Ovary (tissue), 9 donors: ENCODE results near the gene NELL1. TPM values are rescaled to one million over a fixed set of nuclear protein-coding genes. Genes with fewer than 3 reads are reported as not detected.

Experiments used
- DNase-seq, 5 donors: peaks; one replicate each; pipeline ENCODE4 v3.0.0-alpha.2; 2019 to 2020
- H3K27ac ChIP-seq, 2 donors: fragments of 200-600 bp; one replicate each; pipeline versions ENCODE4 v1.5.1 to v1.8.0; 2019 to 2022
- H3K27me3 ChIP-seq: fragments of 200-600 bp; one replicate; pipeline ENCODE4 v1.8.0; 2022
- H3K36me3 ChIP-seq: fragments of 200-600 bp; sonication (generic); one replicate; pipeline ENCODE4 v1.5.1; 2019
- H3K4me1 ChIP-seq: one replicate; pipeline ENCODE4 v1.8.1; 2013; ENCODE audit warnings: mild to moderate bottlenecking, moderate library complexity; ENCODE audit not compliant: insufficient read depth
- H3K4me3 ChIP-seq: fragments of 200-600 bp; sonication (generic); one replicate; pipeline ENCODE4 v1.5.1; 2017
- H3K9me3 ChIP-seq, 2 donors: fragments of 200-600 bp in 1 of 2; sonication (generic) in 1 of 2; one replicate each; pipeline versions ENCODE4 v1.5.1 to v1.8.1; 2013 to 2019; ENCODE audit warnings: mild to moderate bottlenecking in 1 of 2, moderate library complexity in 1 of 2
- EP300 ChIP-seq: sonication (generic); formaldehyde crosslinking; IDR thresholded peaks from one replicate; pipeline ENCODE4 v1.6.1; 2017; ENCODE audit warnings: antibody characterized with exemption
- POLR2A ChIP-seq: fragments of 450-650 bp; IDR thresholded peaks from one replicate; pipeline ENCODE4 v1.6.1; 2017; ENCODE audit warnings: antibody characterized with exemption, mild to moderate bottlenecking, moderate library complexity
- WGBS, 3 donors: extraction: QIAGEN DNeasy Blood & Tissue Kit in 1 of 3; methylation state at CpG; one replicate each; pipeline versions ENCODE4 v1.1.5 to v1.1.7; 2013 to 2017; 5-methylcytosine and 5-hydroxymethylcytosine counted together
- intact Hi-C, 4 donors: fragments of 100-400 bp; cut with DNase I; formaldehyde crosslinking; loops; one replicate each; pipeline versions ENCODE4 v1.11.0 to v1.15.1; 2022 to 2023
- polyA plus RNA-seq, 2 donors: library from polyadenylated mRNA; stranded (reverse); fragments of 200-250 nt in 1 of 2; fragments of 350-450 nt in 1 of 2; fragmentation: Illumina TruSeq in 1 of 2; extraction: RNeasy Lipid Tissue Mini Kit (QIAGEN cat#74804) in 1 of 2; gene quantifications; one replicate each; pipeline ENCODE4 v1.2.3, GENCODE V29; 2013 to 2014
- total RNA-seq, 7 donors: library from RNA; depleted of rRNA in 2 of 7; stranded (reverse); fragments of >200 nt in 2 of 7; fragmentation: NEBNext Ultra II Directional in 3 of 7; extraction: Animal tissue kit (Norgen Biotek cat#: 25700) in 3 of 7; gene quantifications; one replicate each; pipeline versions ENCODE4 v1.1.0 to v1.2.4, GENCODE V29; 2016 to 2023
- TF ChIP-seq, protein P1 (sequence below), 3 donors: fragments of 450-650 bp in 2 of 3; fragments of 200-600 bp in 1 of 3; IDR thresholded peaks; one replicate each; pipeline versions ENCODE4 v1.5.1 to v1.8.0; 2016 to 2022; ENCODE audit warnings: antibody characterized with exemption in 3 of 3, mild to moderate bottlenecking in 1 of 3
- donor health status: DM: no; HTN: no; CAD: no; lungs with moderate emphysema.
- donor health status: DM: no; HTN: no; CAD: no.
- donor health status: Bipolar disorder and iron deficiency.
- donor health status: DM: yes; HTN: yes; CAD: no.
- donor health status: DM: no; HTN: no; CAD: no.
- donor health status: DM: yes; HTN: yes; CAD: no.

Gene NELL1
- total and polyA plus RNA-seq, 9 donors = 0.21 to 0.43 (median 0.36) TPM; not detected in 5

DNA sequence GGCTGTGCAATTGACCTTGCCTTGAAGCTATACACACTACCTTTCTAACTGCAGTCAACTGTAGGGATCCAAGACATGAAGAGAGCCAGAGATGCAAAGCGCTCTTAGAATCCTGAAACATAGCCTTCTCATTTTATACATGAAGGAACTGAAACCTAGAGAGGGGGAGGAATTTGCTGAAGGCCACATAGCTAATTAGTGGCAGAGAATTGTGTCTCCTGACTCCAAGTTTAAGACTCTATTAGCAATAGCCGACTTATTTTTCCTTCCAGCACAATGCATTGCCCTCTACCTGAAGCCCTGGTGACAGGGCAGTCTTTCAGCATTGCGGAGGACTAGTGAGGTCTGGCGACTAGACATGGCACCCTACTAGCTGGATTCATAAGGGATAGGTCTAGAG lies 796.5 kb downstream of the NELL1 start:
- H3K4me1 ChIP-seq = no peaks in the 10 kb centered on the region
- TF ChIP-seq, protein P1, sequence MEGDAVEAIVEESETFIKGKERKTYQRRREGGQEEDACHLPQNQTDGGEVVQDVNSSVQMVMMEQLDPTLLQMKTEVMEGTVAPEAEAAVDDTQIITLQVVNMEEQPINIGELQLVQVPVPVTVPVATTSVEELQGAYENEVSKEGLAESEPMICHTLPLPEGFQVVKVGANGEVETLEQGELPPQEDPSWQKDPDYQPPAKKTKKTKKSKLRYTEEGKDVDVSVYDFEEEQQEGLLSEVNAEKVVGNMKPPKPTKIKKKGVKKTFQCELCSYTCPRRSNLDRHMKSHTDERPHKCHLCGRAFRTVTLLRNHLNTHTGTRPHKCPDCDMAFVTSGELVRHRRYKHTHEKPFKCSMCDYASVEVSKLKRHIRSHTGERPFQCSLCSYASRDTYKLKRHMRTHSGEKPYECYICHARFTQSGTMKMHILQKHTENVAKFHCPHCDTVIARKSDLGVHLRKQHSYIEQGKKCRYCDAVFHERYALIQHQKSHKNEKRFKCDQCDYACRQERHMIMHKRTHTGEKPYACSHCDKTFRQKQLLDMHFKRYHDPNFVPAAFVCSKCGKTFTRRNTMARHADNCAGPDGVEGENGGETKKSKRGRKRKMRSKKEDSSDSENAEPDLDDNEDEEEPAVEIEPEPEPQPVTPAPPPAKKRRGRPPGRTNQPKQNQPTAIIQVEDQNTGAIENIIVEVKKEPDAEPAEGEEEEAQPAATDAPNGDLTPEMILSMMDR (IDR thresholded peaks at IDR 0.05) = no peak
- DNase-seq = no peak
- no peaks in the 10 kb centered on the region for H3K9me3 ChIP-seq
- 64 to 75% (median 67%) methylated on average over 4 of the region's 4 CpGs for WGBS, 3 donors
- no peaks in the 10 kb centered on the region for H3K36me3 ChIP-seq
- no peaks in the 10 kb centered on the region for H3K27me3 ChIP-seq
- no peak overlapping the region for H3K27ac ChIP-seq
- no peak overlapping the region for H3K4me3 ChIP-seq
- intact Hi-C loops = no loop called here

DNA sequence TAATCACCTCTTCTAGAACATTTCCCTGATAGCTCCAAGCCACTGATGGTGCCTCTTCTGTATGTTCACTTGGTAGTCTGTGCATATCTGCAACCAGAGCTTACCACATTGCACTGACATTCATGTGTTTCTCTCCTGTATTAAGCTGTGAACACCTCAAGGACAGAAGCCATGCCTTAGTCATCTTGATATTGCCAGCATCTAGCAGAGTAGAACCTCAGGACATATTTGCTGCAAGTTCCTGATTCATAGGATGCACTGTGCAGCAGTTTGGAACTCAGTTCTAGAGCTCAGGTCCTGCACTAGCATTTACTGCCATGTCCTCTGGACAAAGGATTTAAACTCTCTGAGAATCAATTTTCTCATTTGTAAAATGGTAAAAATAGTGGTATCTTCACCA lies 801.1 kb downstream of the NELL1 start:
- Histone ChIP-seq H3K27ac (no peak overlapping the region), H3K27me3 (no peaks in the 10 kb centered on the region), H3K4me3 (no peak overlapping the region), H3K4me1 (no peaks in the 10 kb centered on the region), H3K9me3 (no peaks in the 10 kb centered on the region), H3K36me3 (no peaks in the 10 kb centered on the region)
- intact Hi-C loops = no loop called here
- TF ChIP-seq EP300 (no peak), POLR2A (no peak)
- TF ChIP-seq, protein P1 (IDR thresholded peaks at IDR 0.05) = no peak
- no peak for DNase-seq

DNA sequence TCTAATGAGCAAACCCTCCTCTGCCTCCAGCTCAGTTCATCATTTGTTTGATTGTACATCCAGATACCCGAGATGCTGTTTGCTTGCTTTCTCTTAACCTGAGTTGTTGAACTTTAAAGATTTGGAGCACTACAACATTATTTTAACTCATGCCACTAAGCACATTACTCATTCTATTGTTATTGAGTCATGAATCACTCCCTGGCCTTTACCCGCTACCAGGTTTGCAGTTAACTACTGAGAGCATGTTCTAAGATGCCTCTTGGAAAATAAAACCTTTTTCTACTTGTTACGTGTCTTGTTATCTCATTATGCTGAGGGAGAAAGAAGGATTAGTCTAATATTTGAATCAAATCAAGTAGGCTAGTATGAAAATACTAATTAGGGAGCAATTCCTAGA lies 802.9 kb downstream of the NELL1 start:
- intact Hi-C loops = no loop called here
- DNase-seq = no peak
- H3K4me3 ChIP-seq = no peak overlapping the region
- H3K27me3 ChIP-seq = no peaks in the 10 kb centered on the region
- H3K36me3 ChIP-seq = no peaks in the 10 kb centered on the region
- H3K27ac ChIP-seq = no peak overlapping the region
- H3K9me3 ChIP-seq = no peaks in the 10 kb centered on the region
- no peaks in the 10 kb centered on the region for H3K4me1 ChIP-seq
- 51 to 57% (median 57%) methylated on average over 3 of the region's 3 CpGs for WGBS, 3 donors
- TF ChIP-seq, protein P1 (IDR thresholded peaks at IDR 0.05) = no peak
- TF ChIP-seq EP300 (no peak), POLR2A (no peak)

DNA sequence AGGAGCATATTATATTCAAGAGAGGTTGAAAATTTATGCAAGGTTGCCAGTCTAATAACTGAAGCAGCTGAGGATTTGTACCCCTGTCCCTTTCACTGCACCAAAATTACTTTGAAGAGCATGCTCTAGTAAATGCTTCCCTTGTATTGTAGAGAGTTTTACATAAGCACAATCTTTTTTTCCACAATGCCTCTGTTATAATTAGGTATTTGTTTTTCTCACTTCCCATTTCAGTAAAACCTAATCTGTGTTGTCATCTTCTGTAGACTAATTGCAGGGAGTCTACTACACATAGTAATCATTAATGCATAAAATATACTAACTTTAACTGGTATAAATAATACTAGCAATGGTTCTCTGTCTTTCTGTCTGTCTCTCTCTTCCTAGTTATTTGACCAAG lies 805.1 kb downstream of the NELL1 start:
- H3K4me1 ChIP-seq = no peaks in the 10 kb centered on the region
- TF ChIP-seq, protein P1 (IDR thresholded peaks at IDR 0.05) = no peak
- no peak for TF ChIP-seq EP300
- TF ChIP-seq POLR2A = no peak
- H3K36me3 ChIP-seq = no peaks in the 10 kb centered on the region
- intact Hi-C loops = no loop called here
- DNase-seq = no peak
- no peaks in the 10 kb centered on the region for H3K27me3 ChIP-seq
- no peak overlapping the region for H3K4me3 ChIP-seq
- H3K9me3 ChIP-seq = no peaks in the 10 kb centered on the region
- no peak overlapping the region for H3K27ac ChIP-seq

DNA sequence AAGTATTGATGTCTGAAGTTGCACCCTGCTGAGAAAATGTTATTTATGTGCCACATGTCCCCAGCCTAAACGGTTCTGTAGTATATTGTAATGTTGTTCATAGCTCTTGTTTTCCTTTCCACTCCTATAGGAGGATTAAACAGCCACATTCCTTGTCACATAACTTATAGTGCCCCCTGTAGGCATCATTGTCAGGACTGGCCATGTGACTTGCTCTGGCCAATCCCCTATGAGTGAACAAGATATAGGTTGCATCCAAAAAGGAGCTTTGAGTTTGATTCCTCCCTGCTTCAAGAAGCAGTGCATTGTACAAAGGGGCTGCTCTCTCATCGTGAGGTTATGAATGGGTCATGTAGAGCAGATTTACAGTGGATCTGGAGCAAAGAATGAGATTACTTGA lies 805.9 kb downstream of the NELL1 start:
- 50 to 57% (median 57%) methylated on average over 2 of the region's 2 CpGs for WGBS, 3 donors
- no peaks in the 10 kb centered on the region for H3K9me3 ChIP-seq
- H3K36me3 ChIP-seq = no peaks in the 10 kb centered on the region
- no peak for DNase-seq
- H3K27me3 ChIP-seq = no peaks in the 10 kb centered on the region
- H3K4me3 ChIP-seq = no peak overlapping the region
- H3K4me1 ChIP-seq = no peaks in the 10 kb centered on the region
- intact Hi-C loops = no loop called here
- H3K27ac ChIP-seq = no peak overlapping the region
- TF ChIP-seq POLR2A = no peak
- TF ChIP-seq, protein P1 (IDR thresholded peaks at IDR 0.05) = no peak
